Measurements from ENCODE around the gene SYNGR1. TPM values are rescaled to one million over a fixed set of nuclear protein-coding genes. Genes with fewer than 3 reads are reported as not detected.

SYNGR1 gene
- total and polyA plus RNA-seq, 2 donors (not counting 1 experiment from before 2014, with no cell fraction given), result 9.4 to 31.9 TPM

DNA sequence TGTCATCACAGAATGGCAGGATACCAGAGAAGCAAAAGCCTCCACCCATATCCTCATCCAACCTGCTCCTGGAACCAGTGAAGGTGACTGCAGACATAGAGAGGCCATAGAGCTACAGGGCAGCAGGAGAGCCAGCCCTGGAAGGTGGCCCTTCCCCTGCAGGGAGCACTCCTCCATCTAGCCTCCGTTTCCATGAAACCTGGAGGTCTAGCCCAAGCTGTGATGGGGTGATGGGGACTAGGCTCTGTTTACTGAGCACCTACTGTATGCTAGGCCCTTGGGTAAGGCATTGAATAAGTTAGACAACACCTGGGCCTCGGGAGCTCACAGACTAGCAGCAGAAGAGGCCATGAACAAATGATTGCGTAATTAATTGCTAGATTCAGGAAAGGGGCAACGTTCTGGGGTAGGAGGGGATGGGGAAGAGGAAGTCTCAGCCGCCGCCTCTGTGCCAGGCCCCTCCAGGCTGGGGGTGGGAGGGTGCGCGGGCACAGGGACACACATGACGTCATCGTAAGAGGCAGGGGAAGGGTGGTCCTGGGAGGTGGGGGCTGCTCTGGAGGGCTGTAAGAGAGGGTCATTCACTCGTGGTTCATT lies 784 bp upstream of the SYNGR1 start:
- peaks cover 31 to 37% of the 10 kb centered on the region in 2 donors for H3K4me1 ChIP-seq (ENCODE audit: control insufficient read depth in 2 of 2, insufficient read depth in 2 of 2, low read length in 2 of 2)
- peak overlapping the region; percentile 67 for H2AFZ ChIP-seq (ENCODE audit: insufficient read depth, low read depth, low read length, poor library complexity, severe bottlenecking)
- intact Hi-C loops (cut with micrococcal nuclease), result no loop called here

More for the DNA sequence above, 784 bp upstream of the SYNGR1 start:
- Histone ChIP-seq H3K4me3 (ENCODE audit: control extremely low read depth in 1 of 5, extremely low read depth in 1 of 5, insufficient read depth in 1 of 5, low read depth in 2 of 5, low read length in 4 of 5) (peak overlapping the region; percentile 66 to 83 (median 69)), H3K79me2 (ENCODE audit: control insufficient read depth, insufficient read depth, low read length) (peaks cover 9% of the 10 kb centered on the region), H3K4me2 (replicated peaks; ENCODE audit: low read depth, low read length, poor library complexity, severe bottlenecking) (peak overlapping the region; percentile 89), H3K36me3 (replicated peaks in 1 of 2; ENCODE audit: control extremely low read depth in 1 of 2, control insufficient read depth in 1 of 2, extremely low read depth in 1 of 2, insufficient read depth in 2 of 2, low read length in 1 of 2) (no peaks in the 10 kb centered on the region), H3K27me3 (replicated peaks in 1 of 4; ENCODE audit: control extremely low read depth in 1 of 4, control insufficient read depth in 3 of 4, insufficient read depth in 4 of 4, low read length in 3 of 4) (no peaks in the 10 kb centered on the region), H4K20me1 (ENCODE audit: control insufficient read depth, insufficient read depth, low read length, poor library complexity, severe bottlenecking) (peaks cover 9% of the 10 kb centered on the region), H3K27ac (ENCODE audit: low read length in 2 of 2) (peak overlapping the region; percentile 4 to 45), H3K9ac (ENCODE audit: low read length) (peak overlapping the region; percentile 78), H3K9me3 (ENCODE audit: control extremely low read depth in 1 of 3, control insufficient read depth in 2 of 3, insufficient read depth in 1 of 3, low read length in 2 of 3) (no peaks in the 10 kb centered on the region)
- DNase-seq (no peak), ATAC-seq (ENCODE audit: low read depth) (peak; percentile 9)
- peak overlapping the region; percentile 95 for H3K4me3 Mint-ChIP-seq
- peaks cover 35% of the 10 kb centered on the region for H3K4me1 Mint-ChIP-seq
- ChIA-PET POLR2A (interaction anchor here (0.6 to 5.0 kb wide), 6 partner anchors 30 to 1017 kb away, joined by 3 to 40 read pairs (median 4); partner anchors contain the start of genes MIEF1, RPL3 and TAB1), CTCF (interaction anchor here (1.0 to 2.1 kb wide), 6 partner anchors 12 to 180 kb away, joined by 3 to 12 read pairs (median 4); partner anchors contain the start of genes RPL3 and TAB1)
- peak overlapping the region; percentile 94 for H3K27ac Mint-ChIP-seq
- no peaks in the 10 kb centered on the region for H3K9me3 Mint-ChIP-seq (ENCODE audit: insufficient read depth)
- 0% methylated on average over 10 of the region's 11 CpGs for WGBS (ENCODE audit: insufficient coverage)
- TF ChIP-seq, protein P1, sequence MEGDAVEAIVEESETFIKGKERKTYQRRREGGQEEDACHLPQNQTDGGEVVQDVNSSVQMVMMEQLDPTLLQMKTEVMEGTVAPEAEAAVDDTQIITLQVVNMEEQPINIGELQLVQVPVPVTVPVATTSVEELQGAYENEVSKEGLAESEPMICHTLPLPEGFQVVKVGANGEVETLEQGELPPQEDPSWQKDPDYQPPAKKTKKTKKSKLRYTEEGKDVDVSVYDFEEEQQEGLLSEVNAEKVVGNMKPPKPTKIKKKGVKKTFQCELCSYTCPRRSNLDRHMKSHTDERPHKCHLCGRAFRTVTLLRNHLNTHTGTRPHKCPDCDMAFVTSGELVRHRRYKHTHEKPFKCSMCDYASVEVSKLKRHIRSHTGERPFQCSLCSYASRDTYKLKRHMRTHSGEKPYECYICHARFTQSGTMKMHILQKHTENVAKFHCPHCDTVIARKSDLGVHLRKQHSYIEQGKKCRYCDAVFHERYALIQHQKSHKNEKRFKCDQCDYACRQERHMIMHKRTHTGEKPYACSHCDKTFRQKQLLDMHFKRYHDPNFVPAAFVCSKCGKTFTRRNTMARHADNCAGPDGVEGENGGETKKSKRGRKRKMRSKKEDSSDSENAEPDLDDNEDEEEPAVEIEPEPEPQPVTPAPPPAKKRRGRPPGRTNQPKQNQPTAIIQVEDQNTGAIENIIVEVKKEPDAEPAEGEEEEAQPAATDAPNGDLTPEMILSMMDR (IDR thresholded peaks at IDR 0.05), result no peak
- no peak for TF ChIP-seq EZH2 (IDR thresholded peaks at IDR 0.05; ENCODE audit: borderline replicate concordance, insufficient read depth, low read depth, low read length, poor library complexity, severe bottlenecking)
- H3K27me3 Mint-ChIP-seq, result no peaks in the 10 kb centered on the region

Data from B cell (primary cell).